Kasumi-1 (cell line): ENCODE results near the gene NLGN1.

Experiments
- DNase-seq, 2 experiments: peaks; one replicate each; lab custom pipeline; 2025; lab: John Stamatoyannopoulos, UW

NLGN1 gene

DNA sequence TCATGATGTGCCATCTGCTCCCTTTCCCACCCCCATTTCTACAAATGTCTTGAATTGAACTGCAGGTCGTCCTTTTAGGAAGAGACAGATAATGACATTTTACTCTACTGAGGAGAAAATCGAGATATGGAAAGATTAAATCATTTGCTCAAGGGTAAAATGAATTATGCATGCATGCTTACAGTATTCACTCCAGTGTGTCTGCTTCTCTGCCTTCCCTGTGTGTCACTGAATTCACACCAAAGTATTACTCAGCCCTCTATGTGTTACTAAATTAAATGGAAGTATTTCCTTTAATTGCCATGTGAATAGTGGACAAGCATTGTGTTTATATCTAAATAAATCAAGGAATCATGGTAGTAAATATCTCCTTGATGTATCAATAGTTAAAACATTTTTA, 449.0 kb downstream of the NLGN1 start:
- DNase-seq = no peak

DNA sequence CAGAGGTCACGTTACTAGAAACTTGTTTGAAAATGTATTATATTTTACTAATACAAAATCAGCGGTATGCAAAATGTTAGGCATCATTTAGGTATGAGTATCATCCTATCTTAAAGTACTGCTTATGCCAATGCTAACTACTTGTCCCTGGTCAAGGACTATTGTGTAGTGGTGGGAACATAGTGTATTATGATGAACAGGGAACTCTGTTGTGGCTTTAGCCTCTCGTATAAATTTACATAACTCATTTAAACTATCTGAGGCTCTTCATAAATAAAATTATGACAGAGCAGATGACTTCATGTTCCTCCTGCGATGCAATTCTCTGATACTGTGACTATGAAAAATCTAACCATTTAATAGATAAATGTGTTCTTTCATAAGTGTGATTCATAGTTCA, 451.9 kb downstream of the NLGN1 start:
- DNase-seq = no peak

DNA sequence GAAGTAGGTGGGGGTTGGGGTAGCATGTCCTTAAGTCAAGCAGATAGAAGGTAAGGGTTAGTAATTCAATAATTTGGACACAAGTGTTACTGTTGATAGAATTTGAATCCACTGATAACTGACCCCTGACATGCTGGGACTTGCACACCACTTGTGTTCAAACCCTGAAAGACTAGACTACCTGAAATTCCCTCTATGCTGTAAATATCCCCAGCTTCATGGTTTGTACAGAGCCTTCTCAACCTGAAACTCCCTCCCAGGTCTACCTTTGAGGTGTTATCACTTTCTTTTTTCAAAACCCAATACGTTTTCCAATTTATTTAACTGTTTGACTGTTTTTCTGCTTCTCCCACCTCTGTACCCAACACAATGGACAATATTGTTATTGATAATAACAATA, 459.6 kb downstream of the NLGN1 start:
- DNase-seq = no peak

DNA sequence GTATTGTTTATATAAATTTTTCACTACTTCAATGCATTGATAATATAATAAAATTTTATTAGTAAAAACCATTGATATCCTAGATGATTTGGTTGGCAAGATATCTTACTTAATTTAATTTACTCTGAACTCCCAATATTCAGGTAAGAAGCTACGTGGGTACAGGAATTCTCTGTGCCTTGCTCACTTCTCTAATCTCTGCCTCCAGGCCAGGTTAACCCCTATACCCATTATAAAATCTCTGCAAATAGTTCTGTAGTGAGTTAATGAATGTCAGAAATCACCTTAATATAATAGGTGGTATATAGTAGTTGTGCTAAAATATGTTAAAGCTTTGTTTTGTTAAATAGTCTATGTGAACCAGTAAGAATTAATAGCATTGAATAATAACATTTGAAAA, 465.2 kb downstream of the NLGN1 start:
- DNase-seq = no peak

DNA sequence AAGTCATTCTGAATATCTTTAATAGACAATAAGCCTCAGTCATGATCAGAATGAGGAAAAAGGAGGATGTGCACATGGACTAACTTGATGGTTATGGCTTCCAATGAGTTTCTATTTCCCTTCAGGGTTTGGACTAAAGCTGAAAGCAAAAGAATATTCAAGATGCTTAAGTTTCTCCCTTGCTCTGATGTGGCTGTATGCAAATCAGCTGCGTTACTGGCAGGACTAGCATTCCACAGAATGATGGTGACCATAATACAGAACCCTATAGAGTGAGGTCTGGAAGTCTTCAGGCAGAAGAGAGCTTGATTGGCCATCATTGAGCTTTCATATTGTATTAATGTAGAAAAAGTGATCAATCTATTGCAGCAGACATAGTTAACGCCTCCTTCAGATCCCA, 466.0 kb downstream of the NLGN1 start:
- no peak for DNase-seq

DNA sequence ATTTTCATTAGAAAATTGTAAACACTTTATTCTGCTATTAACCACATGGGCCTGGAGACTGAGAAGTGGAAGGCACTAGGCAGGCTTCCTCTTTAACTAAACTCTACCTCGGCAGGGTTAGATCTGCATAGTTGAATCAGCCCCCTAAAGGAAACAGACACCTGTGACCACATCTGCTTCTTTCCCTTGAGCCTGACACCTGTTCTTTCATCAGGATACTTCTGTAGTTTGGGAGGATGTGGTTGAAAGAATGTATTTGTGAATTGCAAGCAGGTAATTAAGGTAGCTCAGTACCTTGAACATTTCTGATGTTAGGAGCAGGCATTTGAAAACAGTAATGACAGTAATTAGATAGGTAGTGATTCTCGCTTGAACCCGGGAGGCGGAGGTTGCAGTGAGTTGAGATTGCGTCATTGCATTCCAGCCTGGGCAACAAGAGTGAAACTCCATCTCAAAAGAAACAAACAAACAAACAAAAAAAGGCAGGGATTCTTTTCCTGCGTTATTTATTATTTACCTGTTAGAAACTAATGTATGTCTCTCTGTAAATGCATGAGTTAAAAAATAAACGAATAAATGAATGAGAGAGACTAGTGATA, 468.5 kb downstream of the NLGN1 start:
- DNase-seq = no peak

DNA sequence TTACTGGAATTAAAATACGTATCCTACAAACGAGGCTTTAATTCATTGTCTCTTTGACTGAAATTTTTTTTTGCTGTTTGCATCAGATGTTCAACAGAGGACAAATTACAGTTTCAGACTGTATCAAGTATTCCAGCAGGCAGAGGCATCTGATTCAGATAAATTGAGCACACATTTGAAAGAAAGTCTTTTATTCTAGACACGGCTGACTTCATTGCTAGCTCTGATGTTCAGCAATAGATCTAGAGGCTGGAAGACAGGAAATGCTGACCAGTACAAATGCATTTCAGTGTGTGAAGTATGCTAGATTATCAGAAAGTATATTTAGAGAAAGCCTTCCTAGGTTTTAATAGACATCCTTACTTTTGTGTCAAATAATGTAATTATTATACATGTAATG, 472.2 kb downstream of the NLGN1 start:
- DNase-seq = no peak

DNA sequence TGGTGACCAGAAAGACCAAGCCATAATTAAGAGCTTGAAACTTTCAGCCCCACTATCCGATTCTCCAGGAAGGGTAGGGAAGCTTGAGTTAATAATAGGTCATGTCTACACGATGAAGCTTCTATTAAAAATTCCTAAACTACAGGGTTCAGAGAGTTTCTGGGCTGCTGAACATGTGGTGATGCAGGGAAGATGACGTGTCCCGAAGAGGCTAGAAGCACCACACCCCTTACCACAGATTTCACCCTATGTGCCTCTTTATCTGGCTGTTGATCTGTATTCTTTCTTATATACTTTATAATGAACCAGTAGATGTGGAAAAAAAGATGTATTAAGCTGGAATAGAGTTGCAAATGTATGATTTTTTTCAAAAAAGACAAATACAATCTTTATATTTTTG, 473.4 kb downstream of the NLGN1 start:
- no peak for DNase-seq

DNA sequence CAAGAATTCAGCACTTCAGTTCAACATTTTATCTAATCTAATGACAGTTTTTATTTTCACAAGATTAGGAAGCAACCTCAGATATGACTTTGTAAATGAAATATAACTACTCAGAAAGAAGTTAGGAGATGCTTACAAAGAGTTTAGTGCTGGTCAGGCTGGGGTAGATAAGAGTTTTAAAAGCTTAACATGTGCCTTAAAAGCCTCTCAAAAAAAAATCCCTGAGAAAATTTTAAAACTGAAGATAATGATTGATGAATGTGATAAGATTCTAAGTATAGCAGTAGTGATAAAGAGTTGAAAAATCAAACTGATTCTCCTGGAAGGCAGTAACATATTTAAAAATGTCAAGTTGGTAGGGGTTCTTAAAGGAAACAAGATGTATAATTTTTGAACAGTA, 478.2 kb downstream of the NLGN1 start:
- DNase-seq = no peak

DNA sequence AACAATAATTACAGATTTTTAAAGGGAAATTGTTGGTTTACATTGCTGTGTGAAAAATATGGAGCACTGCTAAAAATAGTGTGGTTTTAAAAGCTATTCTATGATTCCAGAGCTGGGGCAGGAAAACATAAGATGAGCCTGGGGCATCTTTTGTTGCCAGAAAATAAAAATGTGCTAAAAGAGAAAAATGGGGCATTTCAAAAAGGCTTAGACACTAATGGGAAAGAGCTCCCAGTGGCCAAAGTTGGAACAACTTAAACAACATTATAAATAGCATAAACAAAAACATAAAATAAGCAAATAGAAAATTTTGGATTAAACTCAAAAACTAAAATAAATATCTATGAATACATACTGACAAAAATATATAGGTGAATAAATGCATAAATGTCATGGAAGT, 478.9 kb downstream of the NLGN1 start:
- DNase-seq = no peak

DNA sequence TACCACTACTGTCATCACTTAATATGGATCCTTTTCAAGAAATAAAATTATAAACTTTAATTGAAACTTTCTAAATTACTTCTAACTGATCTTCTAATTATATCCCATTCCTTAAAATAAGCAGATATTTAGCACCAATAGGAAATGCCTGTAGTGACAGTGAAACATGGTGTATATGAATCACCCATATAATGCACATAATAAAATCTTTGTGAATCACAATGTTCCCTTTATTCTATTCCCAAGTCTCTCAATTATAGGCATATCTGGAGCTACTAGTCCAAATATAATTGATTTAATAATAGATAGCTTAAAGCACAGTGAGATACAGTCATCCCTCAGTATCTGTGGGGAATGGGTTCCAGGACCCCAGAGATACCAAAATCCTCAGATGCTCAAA, 490.3 kb downstream of the NLGN1 start:
- DNase-seq = no peak

DNA sequence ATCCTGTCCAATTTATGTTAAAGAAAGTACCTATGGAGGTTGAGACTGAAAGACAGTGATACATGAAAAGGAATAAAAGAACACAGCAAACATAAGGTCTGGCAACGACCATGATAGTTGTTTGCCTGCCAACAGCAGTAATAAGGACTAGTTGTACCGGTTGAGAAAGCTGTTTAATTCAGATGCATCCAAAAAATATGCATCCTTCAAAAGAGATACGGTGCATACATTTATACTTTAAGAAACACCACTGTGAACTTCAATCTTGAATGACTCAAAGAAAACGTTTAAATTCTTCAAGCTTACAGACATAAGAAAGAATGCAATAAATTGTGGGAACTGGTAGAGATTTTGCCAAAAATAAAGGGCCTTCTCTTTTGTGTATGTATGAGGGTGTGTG, 492.1 kb downstream of the NLGN1 start:
- no peak for DNase-seq

DNA sequence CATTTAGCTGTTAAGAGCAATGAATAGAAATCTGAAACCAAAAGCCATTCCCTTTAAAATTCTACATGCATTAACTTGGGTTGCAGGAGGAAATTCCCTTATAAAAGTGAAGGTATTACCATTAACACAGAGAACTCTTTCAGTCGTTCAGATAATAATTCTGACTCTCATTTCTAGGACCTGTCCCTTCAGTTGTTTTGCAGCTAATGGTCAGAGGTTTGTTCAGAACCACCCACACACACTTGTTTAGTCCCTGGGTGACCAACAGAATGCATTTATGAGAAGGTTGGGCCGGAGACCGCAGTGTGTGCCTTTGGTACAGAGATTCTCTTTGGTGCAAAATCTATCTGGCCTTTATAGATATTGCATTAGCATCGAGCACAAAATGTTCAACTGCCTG, 492.5 kb downstream of the NLGN1 start:
- DNase-seq = no peak

DNA sequence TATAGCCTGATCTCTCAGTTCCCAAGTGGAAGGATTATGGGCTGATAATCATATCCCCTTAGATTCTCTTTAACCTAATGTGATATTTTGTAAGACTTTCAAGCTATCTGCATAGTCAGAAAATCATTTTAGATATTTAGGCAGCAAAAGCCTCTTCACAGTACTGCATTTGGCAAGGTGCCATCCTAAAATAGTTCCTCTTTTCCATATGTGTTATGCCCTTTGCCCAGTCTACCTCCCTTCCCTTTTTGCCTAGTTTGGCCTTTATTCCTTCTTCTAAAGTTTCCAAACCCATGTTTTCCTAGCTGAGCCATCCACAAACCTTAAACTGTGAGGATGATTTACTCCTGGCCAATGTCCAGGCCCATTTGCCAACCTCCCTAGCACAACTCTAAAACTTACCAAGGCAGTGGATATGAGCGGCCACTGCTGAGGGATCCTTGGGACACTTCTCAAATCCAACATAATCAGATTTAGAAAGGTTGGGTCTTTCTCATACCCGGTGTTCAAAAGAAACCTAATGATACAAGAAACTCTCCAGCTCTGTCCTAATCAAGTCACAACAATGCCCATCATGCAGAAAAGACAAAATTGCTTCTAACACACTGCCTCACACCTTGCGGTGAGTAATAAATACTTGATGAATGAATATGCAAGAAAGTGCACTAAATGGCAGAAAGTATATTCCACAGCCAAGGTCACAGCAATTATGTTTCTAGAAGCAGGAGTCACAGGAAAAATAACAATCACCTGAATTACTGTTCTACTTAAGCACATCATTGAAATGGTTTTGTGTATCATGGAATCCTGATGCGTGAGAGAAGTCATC, 493.9 kb downstream of the NLGN1 start:
- peak; percentile 83 to 85 for DNase-seq

DNA sequence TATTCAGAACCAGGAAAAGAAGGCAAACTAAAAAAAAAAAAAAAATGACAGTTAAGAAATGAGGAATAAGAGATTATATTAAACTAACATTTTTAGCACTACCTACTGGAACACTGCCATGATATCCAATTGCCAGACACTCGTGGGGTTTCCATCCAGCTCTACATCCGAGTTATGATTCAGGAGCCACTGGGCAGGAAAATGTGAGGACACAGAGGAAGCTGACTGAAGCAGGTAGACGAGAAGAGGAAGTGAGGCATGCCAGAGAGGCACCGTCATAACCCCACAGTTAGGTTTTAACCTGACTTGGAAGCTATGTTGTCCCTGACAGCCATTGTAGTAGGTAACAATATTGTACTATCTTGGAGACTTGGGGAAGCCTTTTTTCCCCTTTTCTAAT, 495.0 kb downstream of the NLGN1 start:
- DNase-seq = no peak

DNA sequence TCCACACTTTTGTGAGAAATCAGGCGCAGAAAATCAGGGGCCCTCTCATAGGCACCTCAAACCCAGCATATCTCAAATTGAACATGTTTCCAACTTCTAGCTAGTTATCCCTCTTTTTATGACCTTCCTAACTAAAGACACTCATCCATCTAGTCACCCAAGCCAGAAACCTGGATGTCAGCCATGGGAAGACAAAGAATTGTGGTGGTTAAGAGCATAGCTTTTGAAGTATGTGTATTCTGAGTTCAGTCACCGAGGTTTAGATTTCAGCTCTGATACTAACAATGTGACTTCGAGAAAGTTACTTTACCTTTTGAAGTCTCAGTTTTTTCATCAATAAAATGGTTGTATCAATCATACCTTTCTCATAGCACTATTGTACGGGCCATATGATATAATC, 495.5 kb downstream of the NLGN1 start:
- DNase-seq = no peak

DNA sequence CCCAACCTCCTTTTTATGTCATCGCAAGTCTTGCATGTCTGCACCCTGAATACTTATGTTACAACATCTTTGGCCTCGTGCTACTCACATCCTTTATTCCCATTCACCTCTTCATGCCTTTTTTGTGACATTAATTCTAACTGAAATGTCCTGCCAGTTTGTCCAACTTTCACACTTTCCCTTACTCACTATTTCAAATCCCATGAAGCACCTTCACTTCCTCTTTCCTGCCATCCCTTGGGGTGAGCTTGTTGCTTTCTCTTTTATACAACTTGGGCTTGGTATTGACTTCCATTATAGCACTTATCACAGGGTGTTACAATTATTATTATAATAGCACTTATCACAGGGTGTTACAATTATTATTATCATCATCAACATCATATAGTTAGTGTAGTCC, 496.3 kb downstream of the NLGN1 start:
- DNase-seq = peak; percentile 2 to 4

DNA sequence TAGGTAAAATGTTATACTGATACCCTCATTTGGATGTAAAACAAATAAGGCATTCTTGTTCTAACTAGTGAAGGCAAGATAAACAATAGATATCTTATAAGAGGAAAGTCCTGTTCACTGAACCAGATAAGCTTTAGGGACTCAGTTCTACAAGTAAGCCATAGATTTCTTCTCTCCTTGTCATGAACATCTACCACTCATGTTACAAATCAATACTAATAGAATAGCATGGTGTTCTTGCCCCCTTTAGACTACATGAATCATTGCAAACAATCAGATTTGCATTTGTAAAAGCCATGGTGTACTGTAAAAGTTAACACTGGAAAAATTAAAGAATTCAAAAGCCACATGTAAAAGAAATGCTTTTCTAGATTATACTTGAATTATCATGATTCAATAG, 500.1 kb downstream of the NLGN1 start:
- no peak for DNase-seq

DNA sequence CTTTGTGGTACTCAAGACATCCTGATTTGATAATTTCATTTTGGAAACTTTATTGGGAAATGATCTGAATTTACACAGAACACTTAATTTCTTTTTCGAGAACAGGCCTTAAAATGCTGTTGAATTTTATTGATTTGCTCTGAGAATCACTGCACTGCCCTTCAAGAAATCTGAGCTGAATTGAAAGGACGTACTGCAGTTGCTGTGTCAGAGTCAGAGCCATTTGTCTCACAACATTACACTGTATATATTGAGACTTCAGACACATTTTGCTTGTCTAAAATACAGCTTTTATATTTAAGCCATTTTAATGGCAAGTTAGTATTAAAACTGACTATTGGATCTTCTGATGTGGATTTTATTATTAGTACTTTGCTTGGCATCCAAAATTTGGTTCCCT, 504.1 kb downstream of the NLGN1 start:
- DNase-seq = no peak

DNA sequence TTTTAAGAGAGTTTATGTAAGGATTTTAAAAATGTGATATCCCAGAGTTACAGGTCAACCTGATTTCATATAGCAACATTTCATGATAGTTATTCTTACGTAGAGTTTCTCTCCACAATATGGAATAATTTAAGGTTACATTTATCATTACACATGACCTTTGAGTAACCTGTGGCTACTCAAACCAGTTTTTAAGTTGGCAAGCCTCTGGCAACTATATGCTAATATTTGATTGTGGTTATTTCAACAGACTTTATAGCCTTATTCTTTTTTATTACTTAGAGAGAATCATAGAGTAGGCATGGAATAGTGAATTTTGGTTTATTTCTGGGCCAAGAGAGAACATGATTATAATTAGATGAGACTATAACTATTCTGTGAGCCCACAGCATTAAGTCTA, 504.9 kb downstream of the NLGN1 start:
- no peak for DNase-seq

DNA sequence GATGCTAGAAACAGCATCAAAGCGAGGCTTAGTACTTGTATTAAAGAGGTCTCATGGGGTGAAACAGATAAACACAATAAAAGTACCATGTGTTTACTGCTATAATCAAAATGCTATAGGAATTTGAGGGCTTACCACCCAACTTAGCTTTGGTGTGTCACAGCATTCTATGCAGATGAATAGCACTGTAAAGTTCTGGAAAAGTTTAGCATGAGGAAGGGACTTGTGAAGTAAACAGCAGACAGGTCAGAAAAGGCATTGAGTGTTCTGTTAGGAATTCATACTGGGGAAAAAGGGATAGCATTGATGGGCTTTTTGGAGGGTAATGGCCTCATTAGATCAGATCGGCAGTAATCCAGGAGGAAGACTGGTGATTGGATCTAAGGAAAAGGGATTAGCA, 505.3 kb downstream of the NLGN1 start:
- no peak for DNase-seq

DNA sequence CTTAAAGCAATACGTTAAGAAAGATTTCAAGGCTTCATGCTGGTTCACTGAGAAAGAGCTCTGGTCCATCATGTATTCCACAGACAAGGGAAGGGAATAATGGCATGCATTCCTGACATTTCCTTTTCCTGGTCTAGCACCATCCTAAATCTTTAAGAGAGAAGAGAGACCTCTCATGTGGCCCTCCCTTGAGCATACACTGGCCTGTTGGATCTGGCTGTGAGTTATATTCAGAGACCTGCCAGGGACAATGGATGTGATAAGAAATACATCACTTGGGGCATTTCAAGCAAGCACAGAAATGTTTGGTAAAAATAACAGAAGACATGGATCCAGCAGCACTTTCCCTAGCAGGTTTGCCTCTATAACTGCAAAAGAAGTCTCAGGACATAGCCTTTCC, 507.8 kb downstream of the NLGN1 start:
- no peak for DNase-seq

DNA sequence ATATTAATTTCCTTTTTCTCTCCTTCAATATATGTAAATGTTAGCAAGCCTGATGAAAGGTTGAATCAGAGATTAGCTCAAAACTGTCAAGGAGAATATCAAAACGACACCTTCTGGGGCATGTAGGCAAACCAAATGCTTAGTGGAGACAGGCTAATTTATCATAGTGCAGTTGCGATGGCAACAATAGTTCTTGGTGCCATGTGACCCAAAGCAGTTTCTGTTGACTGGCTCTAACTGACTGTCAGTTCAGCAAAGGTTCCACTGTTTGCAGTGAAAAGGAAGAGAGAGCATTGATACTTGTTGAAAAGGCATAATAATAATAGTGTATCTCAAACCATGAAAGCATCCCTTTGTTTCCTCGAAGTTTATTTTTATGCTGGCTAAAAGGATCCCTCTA, 513.9 kb downstream of the NLGN1 start:
- no peak for DNase-seq

DNA sequence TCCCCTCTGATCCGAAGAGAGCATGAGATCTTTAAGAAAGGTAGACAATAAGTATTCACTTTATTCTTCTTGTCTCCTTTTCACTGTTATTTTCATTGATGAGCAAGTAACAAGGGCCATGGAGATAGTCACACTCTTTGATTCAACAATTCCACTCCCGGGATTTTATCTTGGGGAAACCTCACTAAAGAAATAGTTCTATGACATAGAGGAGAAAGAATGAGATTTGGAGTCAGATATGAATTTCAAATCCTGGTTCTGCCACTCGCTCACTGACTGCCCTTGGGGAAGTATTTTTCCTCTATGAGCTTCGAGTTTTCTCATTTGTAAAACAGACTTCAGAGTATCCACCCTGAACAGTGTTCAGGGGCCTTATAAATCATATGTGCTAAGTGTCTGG, 514.6 kb downstream of the NLGN1 start:
- DNase-seq = no peak
